GM12891 (cell line): ENCODE data around the gene CDC42EP3.

ENCODE experiments used
- DNase-seq: peaks from one replicate; pipeline ENCODE4 v3.0.0; 2011; ENCODE audit warnings: low spot score; ENCODE audit not compliant: insufficient read length
- FAIRE-seq: peaks from 2 replicates; lab custom pipeline; 2011; peaks lifted over from hg19 to GRCh38; lab: Jason Lieb, UNC
- PAX5 ChIP-seq: IDR thresholded peaks from 2 replicates; pipeline ENCODE4 v1.6.1; 2011; ENCODE audit warnings: low read length, moderate library complexity, mild to moderate bottlenecking; ENCODE audit not compliant: insufficient read depth, severe bottlenecking
- POLR2A ChIP-seq: IDR thresholded peaks from 2 replicates; pipeline ENCODE4 v1.6.1; 2011; ENCODE audit warnings: low read depth, low read length, control low read depth
- POLR2AphosphoS5 ChIP-seq: IDR thresholded peaks from 2 replicates; pipeline ENCODE4 v1.6.1; 2011; ENCODE audit warnings: low read depth, low read length, control low read depth
- POU2F2 ChIP-seq: IDR thresholded peaks from 2 replicates; pipeline ENCODE4 v1.6.1; 2011; ENCODE audit warnings: low read depth, mild to moderate bottlenecking, control low read depth, low read length, moderate library complexity
- SPI1 ChIP-seq: IDR thresholded peaks from 2 replicates; pipeline ENCODE4 v1.6.1; 2011; ENCODE audit warnings: low read depth, low read length, control low read depth
- TAF1 ChIP-seq: IDR thresholded peaks from 2 replicates; pipeline ENCODE4 v1.6.1; 2011; ENCODE audit warnings: low read depth, low read length, control low read depth

The CDC42EP3 gene

DNA sequence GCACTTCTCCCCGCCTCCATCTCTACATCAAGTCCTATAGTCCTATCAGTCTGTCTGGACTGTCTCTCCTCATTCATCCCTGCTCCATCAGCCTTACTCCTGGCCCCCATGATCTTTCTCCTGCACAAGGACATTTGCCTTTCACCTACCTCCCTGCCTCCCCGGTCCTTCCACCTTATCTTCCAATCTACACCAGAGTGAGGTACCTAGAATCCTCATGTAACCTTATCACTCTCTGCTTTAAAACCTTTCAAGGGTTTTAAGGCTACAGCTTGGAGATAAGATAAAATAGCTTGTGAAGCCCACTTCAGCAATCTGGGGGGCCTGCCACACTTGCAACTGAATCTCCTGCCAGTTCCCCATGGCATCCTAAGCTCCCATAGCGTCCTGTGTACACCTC lies 12.8 kb downstream of the CDC42EP3 start:
- peak; percentile 35 for FAIRE-seq
- TF ChIP-seq PAX5: no peak
- TF ChIP-seq TAF1: no peak
- no peak for TF ChIP-seq SPI1
- TF ChIP-seq POLR2A: no peak
- TF ChIP-seq POLR2AphosphoS5: no peak
- DNase-seq: no peak

DNA sequence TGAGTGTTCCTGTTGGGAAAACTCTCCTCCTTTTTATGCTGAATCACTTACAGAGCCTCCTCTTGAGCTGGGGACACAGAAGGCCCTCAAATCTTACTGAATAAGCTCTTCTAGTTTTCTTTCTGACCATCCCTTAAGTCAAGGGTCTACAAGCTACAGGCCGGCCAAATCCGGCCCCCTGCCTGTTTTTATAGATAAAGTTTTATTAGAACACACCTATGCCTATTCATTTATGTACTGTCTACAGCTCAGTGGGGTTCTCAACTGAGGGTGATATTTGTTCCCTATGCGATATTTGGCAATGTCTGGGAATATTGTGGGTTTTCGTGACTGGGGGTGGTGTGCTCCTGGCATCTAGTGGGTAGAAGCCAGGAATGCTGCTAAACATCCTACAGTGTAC lies 14.0 kb downstream of the CDC42EP3 start:
- FAIRE-seq: no peak
- no peak for TF ChIP-seq SPI1
- TF ChIP-seq TAF1: no peak
- TF ChIP-seq PAX5: no peak
- TF ChIP-seq POU2F2: no peak
- TF ChIP-seq POLR2A: no peak
- TF ChIP-seq POLR2AphosphoS5: no peak
- no peak for DNase-seq

DNA sequence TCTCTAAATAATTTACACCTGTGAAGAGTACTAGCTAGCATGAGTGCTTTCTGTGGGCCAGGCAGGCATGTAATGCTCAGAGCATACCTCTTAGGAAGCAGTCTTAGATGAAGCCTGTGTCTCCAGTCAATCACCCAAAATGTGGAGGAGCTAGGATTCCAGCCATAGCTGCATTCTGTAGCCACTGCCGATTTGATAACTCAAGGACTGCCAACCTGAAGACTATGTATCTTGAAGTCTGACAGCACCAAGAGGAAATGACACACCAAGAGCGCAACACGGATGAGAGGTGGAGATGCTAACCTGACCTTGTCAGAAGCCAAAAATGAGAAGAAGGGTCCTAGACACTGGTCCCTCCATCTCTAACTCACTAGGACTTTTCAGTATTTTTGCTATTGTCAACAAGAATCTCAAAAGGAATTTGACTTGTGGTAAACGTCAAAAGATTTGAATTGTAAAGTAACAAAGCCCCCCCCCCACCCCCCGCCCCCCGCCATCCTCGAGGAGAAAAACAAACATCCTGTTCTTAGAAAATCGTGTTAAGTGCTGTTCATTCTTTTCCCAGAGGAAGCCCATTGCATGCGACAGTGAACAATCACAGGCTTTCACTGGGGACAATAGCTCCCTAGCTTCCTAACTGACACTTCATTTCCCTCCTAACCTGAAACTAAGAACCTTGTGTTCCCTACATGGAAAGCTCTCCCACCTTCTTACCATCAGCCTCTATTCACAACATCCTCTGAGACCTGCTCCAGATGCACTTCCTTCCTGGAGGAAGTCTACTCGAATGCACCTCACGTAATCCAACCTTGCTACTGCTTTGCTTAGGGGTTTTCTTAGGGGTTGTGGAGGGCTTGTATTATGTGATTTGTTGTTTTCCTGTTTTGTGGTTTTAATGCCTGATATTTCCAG lies 14.7 kb downstream of the CDC42EP3 start:
- DNase-seq (no peak), FAIRE-seq (peak; percentile 52)
- no peak for TF ChIP-seq POLR2A
- no peak for TF ChIP-seq PAX5
- peak; percentile 40 for TF ChIP-seq SPI1
- TF ChIP-seq POU2F2: no peak

DNA sequence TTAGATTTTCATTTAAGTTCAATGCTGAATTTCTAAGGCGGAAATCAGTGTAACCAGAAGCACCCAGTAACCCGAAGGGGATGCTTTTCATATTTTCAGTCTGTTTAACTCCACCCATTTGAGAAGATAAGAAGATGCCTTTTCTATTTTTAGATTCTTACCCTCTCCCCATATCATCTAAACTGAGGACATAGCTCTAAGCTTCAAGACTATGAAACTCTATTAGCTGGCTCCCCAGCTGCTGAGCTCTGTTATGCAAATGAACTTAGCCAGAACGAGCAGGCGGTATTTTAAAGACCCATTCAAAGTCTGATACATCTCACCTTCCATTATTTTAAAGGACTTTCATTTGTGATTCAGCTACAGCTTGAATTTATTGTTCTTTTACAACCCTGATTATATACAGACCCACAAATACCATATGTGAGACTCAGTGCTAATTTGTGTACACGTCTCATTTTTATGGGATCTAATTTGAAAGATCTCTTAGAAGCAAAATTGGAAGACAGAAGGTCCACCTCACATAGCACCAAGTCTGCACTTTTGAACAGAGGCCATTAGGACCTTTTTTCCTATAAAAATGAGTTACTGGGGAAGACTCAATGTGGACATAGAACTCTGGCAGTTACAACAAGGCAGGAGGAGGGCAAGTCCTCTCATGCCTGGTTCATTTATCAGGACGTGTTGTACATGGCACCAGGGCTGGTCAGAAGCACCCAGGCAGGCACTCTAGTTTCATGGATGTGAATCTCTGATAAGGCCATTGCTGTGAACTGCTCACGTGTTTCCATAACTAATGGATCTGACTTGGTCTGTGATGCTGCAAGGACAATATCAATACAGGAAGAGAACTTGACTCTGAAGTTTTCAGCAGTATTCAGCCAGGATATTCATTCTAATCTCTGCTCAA lies 16.3 kb downstream of the CDC42EP3 start:
- peak; percentile 93 for TF ChIP-seq POU2F2
- no peak for TF ChIP-seq SPI1
- FAIRE-seq: peak; percentile 66
- DNase-seq: peak; percentile 42

DNA sequence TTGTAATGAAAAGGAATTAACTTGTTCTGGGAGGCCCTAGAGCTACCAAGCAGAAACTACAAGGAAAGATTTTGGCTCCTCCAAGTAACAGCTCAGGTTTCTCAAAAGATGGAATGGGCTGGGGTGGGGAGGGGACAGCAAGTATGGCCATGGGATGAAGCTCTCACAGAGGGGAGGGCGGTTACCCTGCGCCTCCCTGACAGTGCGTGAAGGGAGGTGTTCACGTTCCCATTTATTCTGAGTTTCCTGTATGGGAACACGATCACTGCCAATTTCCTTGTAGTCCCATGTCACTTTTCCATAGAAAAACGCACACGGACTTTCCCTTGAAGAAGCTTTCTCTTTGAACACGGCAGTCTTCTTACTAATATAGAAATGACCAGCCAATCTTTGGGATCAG lies 17.0 kb downstream of the CDC42EP3 start:
- FAIRE-seq (no peak), DNase-seq (no peak)
- TF ChIP-seq TAF1 (no peak), PAX5 (no peak), POLR2A (peak; percentile 59), POU2F2 (peak; percentile 50; the same call in 1 of the 2 replicates), POLR2AphosphoS5 (no peak), SPI1 (no peak)

DNA sequence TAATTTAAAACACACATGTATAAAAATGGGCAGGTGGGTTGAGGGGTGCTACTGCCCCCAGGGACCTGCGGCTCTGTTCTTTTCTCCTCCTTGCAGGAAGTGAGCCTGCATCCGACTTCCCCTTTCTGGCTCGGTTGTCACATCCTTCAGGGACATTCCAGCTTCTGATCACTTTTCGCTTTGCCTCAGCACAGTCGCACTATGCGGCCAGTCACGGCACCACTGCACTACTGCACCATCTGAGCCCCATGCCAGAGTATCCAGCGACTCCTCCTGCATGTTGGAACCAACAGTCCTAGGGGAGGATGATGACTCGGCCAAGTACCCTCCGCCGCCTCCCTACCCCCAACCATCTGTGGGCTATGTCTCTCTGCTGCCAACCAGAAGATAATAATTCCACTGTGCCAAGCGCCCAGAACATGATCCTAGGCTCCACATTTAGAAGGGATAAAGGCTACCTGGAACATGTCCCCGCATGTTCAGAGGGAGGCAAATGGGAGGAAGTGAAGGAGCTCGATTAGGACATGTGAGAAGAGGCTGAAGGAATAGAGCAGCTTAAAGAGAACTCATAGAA lies 17.6 kb downstream of the CDC42EP3 start:
- DNase-seq (no peak), FAIRE-seq (peak; percentile 93)
- peak; percentile 75 for TF ChIP-seq POU2F2
- peak; percentile 82 for TF ChIP-seq POLR2A
- TF ChIP-seq SPI1: peak; percentile 99
- peak; percentile 67 for TF ChIP-seq TAF1
- no peak for TF ChIP-seq PAX5
- peak; percentile 80 for TF ChIP-seq POLR2AphosphoS5

DNA sequence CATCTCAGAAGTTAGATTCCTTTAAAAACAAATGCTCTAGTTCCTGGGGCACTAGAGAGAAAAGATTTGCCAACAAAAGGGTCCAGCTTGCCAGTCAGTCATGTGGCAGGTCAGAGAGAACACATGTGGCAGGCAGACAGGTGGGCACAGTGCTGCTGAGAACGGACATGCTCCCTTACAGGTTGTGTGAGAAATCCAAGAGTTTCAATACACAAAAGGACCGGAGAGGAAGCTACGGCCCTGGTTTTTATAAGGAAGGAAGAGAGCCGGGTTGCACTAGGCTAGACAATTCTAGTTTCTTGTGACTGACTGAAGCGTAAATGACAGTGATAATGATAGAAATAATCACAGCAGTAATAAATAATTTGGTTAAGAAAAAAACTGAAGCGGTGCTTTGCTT lies 18.3 kb downstream of the CDC42EP3 start:
- FAIRE-seq: peak; percentile 48
- TF ChIP-seq POLR2A (no peak), SPI1 (0 out of 2 replicates have a peak, but pooled peaks have one; percentile 20), PAX5 (no peak), POU2F2 (no peak)
- no peak for DNase-seq

DNA sequence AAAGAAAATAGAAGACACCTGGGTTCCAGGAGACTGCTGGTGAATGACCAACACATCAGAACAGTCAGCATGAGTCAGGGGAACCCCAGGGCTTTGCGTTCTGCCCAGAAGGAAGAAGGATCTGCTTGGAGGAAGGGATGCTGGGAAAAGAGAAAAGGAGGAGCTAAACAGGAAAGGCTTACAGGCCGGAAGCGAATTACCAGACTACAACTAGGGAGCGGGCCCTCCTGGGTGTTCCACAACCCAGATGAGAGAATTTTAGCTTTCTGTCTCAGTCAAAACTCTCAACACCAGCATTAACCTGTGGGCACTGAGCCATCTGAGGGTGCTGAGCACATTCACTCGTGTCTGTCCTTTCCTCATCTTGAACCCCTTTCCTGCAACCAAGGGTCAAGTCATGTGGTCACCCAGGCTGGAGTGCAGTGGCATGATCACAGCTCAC lies 19.2 kb downstream of the CDC42EP3 start:
- TF ChIP-seq POU2F2 (no peak), PAX5 (no peak), POLR2AphosphoS5 (peak; percentile 54), SPI1 (no peak), POLR2A (peak; percentile 27; the same call in 1 of the 2 replicates), TAF1 (no peak)
- DNase-seq (no peak), FAIRE-seq (peak; percentile 56)
